Activated CD4-positive, alpha-beta T cell treated with anti-CD3 and anti-CD28 coated beads, Interleukin-2, amount 10 ng/mL, durations not matched to agents 7 days and 5 days (primary cell): ENCODE measurements around the gene PDLIM4. TPM values are rescaled to one million over a fixed set of nuclear protein-coding genes. Genes with fewer than 3 reads are reported as not detected.

ENCODE experiments used
- microRNA-seq: library from miRNA; unstranded; fragments of <30 nt; microRNA quantifications from one replicate; pipeline ENCODE4 v1.2.0, GENCODE V29; 2021; ENCODE audit warnings: borderline microRNAs expressed, borderline replicate concordance
- total RNA-seq, 2 experiments: library from RNA; stranded (reverse); gene quantifications; one replicate each; pipeline ENCODE4 v1.2.3, GENCODE V29; 2021

Gene PDLIM4
- total RNA-seq, 2 experiments from 2014 or later, result not detected

Small RNA genes lying within 50 kb of the gene (microRNA-seq; reads per million reads assigned to microRNA genes)
- gene MIR6830, result not detected

Other genes with a start within 250 kb of the PDLIM4 start
- 10 to 100 TPM; 26.5 to 38.8 TPM for gene ACSL6, start 246.0 kb upstream of the PDLIM4 start, total RNA-seq
- under 1 TPM; 0.20 to 0.40 TPM for gene IL3, start 197.0 kb upstream of the PDLIM4 start, total RNA-seq
- 1 to 10 TPM; 2.9 to 4.7 TPM for gene CSF2, start 183.9 kb upstream of the PDLIM4 start, total RNA-seq
- 1 to 10 TPM; 2.3 to 2.5 TPM for gene P4HA2, start 29.8 kb upstream of the PDLIM4 start, total RNA-seq
- gene SLC22A4, start 36.7 kb downstream of the PDLIM4 start, total RNA-seq, result not detected
- gene SLC22A5, start 112.0 kb downstream of the PDLIM4 start, total RNA-seq, result 1 to 10 TPM; 3.2 to 3.6 TPM
- 100 to 1,000 TPM; 289 to 302 TPM for gene IRF1, start 233.1 kb downstream of the PDLIM4 start, total RNA-seq